IgD-negative memory B cell (primary cell): ENCODE measurements around the gene TNFRSF11A. TPM values are rescaled to one million over a fixed set of nuclear protein-coding genes. Genes with fewer than 3 reads are reported as not detected.

Experiments
- H3K27ac Mint-ChIP-seq, 3 donors: one replicate each; pipeline ENCODE4 v1.8.0; 2020 to 2022; ENCODE audit warnings: mild to moderate bottlenecking in 3 of 3, mixed read lengths in 3 of 3, moderate library complexity in 1 of 3
- H3K27me3 Mint-ChIP-seq: one replicate; pipeline ENCODE4 v1.8.0; 2021; ENCODE audit warnings: mixed read lengths
- H3K36me3 Mint-ChIP-seq: one replicate; pipeline ENCODE4 v1.8.0; 2020; ENCODE audit warnings: mild to moderate bottlenecking, mixed read lengths
- H3K4me1 Mint-ChIP-seq, 3 donors: one replicate each; pipeline ENCODE4 v1.8.0; 2020 to 2022; ENCODE audit warnings: mixed read lengths in 3 of 3, mild to moderate bottlenecking in 1 of 3
- H3K4me3 Mint-ChIP-seq, 4 donors: one replicate each; pipeline ENCODE4 v1.8.0; 2020 to 2022; ENCODE audit warnings: mild to moderate bottlenecking in 4 of 4, mixed read lengths in 4 of 4, moderate library complexity in 3 of 4
- H3K9me3 Mint-ChIP-seq, 3 donors: one replicate each; pipeline ENCODE4 v1.8.0; 2020 to 2021; ENCODE audit warnings: mixed read lengths in 3 of 3, mild to moderate bottlenecking in 1 of 3
- polyA plus RNA-seq: library from polyadenylated mRNA; unstranded; fragments of 300-500 nt; fragmentation: Illumina TruSeq; gene quantifications from one replicate; pipeline ENCODE4 v1.2.3, GENCODE V29; 2021

The TNFRSF11A gene
- not detected for polyA plus RNA-seq

DNA sequence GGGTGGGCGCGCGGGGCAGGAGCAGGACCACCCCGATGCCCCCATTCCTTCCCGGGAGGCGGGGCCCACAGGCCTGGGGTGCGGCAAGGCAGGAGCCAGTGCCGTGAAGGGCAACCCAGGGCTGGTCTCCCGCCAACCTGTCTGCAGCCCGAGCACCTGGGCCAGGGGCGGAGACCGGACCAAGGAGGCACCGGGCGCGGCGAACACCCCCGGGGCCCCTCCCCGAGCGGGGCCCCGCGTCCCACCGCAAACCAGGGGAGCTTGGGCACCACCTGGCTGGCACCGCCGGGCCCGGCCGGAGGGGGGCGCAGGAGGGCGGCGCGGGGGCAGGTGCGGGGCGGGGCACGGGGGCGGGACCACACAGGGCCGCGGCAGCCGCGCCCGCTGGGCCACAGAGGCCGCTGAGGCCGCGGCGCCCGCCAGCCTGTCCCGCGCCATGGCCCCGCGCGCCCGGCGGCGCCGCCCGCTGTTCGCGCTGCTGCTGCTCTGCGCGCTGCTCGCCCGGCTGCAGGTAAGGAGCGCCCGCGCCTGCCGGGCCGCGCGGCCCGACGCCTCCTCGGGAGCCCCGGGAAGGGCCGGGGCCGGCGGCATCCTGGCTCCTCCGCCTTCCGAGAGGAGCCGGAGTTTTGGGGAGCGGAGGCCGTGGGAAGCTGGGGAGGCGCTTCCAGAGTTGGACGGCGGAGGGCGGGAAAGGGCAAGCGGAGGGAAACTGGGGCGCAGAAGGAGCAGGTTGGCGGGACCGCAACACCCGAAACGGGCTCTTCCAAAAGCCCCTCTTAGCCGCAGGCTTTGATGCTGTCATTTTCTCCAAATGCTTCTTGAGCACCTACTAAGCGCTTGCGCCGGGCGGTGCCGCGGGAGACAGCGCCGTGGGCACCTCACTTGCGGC lies at the start of gene TNFRSF11A:
TSS of gene TNFRSF11A (plus strand) at position 394 of the 889 bp plus-strand sequence. CDS start at position 437, 43 bp downstream.
- Mint-ChIP-seq H3K27ac (peak within 1 kb of the TSS in 2 of 3 donors; percentile 14 to 68), H3K27me3 (peaks cover 46% of the 10 kb centered on the region), H3K4me1 (peaks cover 14 to 27% (median 18%) of the 10 kb centered on the region in 3 donors)

DNA sequence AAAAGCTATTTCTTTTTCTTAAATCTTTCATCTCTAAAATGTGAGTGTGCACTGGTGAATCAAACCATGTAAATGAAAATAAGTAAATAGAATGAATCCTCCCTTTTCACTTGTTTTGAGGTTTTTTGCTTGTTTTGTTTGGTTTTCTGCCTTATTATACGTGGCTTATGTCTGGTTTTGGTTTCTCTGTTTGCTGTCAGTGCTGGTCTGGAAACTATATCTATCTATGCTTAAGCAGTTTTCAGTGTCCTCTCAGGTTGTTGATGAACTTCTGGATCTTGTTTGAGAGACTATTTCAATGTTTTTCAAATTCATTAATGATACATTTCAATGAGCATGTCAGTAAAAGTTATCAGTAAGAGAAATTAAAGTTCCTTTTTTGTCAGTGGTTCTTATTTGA lies 48.1 kb upstream of the TNFRSF11A start:
- Mint-ChIP-seq H3K27me3 (no peaks in the 10 kb centered on the region), H3K36me3 (peaks cover 5% of the 10 kb centered on the region), H3K27ac (no peak overlapping the region), H3K4me3 (no peak overlapping the region), H3K9me3 (no peaks in the 10 kb centered on the region), H3K4me1 (peaks cover 2 to 3% (median 3%) of the 10 kb centered on the region in 3 donors)

More for the DNA sequence above, at the start of gene TNFRSF11A:
- H3K9me3 Mint-ChIP-seq = no peaks in the 10 kb centered on the region
- H3K4me3 Mint-ChIP-seq = peak within 1 kb of the TSS; percentile 81 to 88 (median 85)
- H3K36me3 Mint-ChIP-seq = peaks cover 2% of the 10 kb centered on the region

DNA sequence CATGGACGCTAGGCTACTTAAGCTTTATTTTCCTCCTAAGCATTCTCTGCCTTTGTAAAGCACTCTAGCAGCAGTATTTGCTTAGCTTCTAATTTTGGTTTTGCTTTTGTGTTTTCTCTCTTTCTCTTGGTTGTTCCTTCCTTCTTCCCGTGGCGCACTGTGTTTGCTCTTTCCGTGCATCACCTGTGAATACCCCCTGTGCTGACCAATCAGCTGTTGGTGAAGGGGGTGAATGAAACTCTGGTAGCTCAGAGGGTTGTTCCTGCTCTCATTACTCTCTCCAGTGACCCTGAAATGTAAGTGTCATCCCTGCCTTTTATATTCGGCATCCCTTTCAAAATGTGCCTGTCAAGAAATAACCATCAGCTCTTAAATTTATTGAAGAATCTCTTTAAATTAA lies 45.5 kb upstream of the TNFRSF11A start:
- Mint-ChIP-seq H3K27ac (peak overlapping the region in 1 of 3 donors; percentile 63), H3K4me3 (no peak overlapping the region), H3K4me1 (peaks cover 2 to 3% (median 3%) of the 10 kb centered on the region in 3 donors), H3K27me3 (no peaks in the 10 kb centered on the region), H3K9me3 (no peaks in the 10 kb centered on the region), H3K36me3 (peaks cover 5% of the 10 kb centered on the region)

DNA sequence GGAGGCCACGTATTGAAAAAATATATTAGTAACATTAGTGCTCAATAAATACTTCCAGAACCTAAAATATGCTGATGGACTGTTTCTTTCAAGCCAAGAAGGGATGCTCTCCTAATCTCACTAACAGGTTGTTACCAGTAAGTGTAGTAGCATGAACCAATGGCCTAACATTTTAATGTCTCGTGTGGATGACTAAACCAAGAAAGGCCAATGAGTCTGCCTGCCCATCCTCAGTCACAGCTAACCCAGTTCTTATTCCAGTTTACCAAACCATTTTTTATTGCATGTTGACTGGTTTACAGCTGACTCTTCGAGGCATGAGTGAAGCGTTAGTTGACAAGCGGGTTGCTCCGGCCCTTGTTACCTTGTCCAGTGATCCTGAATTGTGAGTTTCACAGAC lies 45.1 kb upstream of the TNFRSF11A start:
- H3K4me3 Mint-ChIP-seq = no peak overlapping the region
- peak overlapping the region in 1 of 3 donors; percentile 43 for H3K27ac Mint-ChIP-seq
- peaks cover 2 to 3% (median 3%) of the 10 kb centered on the region in 3 donors for H3K4me1 Mint-ChIP-seq
- H3K36me3 Mint-ChIP-seq = peaks cover 5% of the 10 kb centered on the region
- H3K9me3 Mint-ChIP-seq = no peaks in the 10 kb centered on the region
- no peaks in the 10 kb centered on the region for H3K27me3 Mint-ChIP-seq

DNA sequence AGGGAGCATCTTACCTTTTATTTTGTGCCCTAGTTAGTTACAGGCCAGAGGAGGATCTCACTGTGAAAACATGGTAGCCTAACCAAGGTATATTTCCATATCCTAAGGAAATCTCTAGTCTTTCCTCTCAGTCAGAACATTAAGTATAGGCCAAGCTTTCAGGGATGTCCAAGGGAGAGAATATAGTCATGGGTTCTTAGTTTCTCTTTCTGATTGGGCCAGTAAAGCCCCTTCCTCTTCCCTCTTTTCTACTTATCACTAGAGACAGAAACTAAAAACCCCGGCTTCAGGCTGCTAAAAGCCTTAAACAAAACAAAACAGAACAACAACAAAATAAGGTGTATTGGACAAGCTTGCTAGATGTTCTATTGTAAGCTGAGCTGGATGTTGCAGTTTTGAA lies 44.3 kb upstream of the TNFRSF11A start:
- Mint-ChIP-seq H3K4me3 (no peak overlapping the region), H3K27ac (no peak overlapping the region), H3K9me3 (no peaks in the 10 kb centered on the region), H3K36me3 (peaks cover 6% of the 10 kb centered on the region), H3K27me3 (no peaks in the 10 kb centered on the region), H3K4me1 (peaks cover 2 to 5% (median 3%) of the 10 kb centered on the region in 3 donors)

DNA sequence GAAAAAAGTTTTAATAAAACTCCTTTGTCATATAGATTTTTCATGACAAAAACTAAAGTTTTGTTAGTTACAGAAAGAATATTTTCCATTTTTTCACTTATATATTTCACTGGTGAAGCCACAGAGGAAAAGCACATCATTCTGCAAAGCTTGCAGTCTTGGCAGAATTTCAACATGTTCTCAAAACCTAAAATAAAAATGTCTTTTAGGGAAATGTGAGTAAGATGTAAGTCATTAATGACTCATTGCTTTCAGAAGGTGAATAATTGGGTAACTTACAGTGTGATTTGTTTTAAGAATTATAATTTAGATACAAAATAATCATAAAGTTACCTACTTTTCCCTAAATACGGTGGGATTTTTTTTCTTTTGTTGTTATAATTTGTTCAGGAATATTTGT lies 43.4 kb upstream of the TNFRSF11A start:
- no peak overlapping the region for H3K4me3 Mint-ChIP-seq
- no peak overlapping the region for H3K27ac Mint-ChIP-seq
- H3K36me3 Mint-ChIP-seq = peaks cover 8% of the 10 kb centered on the region
- H3K27me3 Mint-ChIP-seq = no peaks in the 10 kb centered on the region
- peaks cover 2 to 10% (median 3%) of the 10 kb centered on the region in 3 donors for H3K4me1 Mint-ChIP-seq
- no peaks in the 10 kb centered on the region for H3K9me3 Mint-ChIP-seq

DNA sequence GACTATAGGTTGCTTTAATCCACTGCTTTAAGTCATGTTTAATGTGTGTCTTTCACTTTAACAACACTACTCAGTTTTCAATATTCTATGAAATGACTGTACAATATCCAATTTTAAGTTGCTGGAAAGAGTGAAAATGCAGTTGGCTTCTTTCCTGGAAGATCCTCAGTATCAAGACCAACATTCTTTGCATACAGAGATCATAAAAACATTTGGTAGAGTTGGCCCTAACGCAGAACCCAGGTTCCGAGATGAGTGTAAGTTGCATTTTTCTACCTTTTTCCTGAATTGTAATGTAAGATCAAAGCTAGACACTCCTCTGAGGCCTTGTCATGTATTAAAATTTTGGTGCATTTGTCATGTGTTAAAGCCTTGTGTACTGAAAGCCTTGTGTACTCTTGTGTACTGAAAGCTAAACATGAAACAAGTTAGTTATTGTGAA lies 42.9 kb upstream of the TNFRSF11A start:
- no peak overlapping the region for H3K27ac Mint-ChIP-seq

DNA sequence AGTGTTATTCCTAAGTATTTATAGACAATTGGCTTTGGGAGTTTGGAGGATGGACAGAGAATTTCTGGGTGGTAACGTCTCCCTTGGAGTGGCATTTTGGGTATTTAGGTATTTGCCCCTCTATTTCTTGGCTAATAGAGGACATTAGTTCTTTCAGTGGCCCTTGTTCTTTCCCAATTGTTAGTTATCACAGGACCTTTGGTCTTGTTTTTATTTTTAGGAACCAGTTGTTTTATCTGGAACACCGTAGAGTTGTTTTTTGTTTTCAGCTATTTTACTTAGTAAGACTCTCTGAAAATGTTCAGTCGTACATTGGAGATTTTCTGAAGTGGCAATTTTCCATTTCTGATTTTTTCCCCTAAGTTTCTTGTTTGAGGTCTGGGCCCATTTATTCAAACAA lies 40.5 kb upstream of the TNFRSF11A start:
- Mint-ChIP-seq H3K27me3 (no peaks in the 10 kb centered on the region), H3K9me3 (no peaks in the 10 kb centered on the region), H3K36me3 (peaks cover 8% of the 10 kb centered on the region), H3K4me3 (no peak overlapping the region), H3K4me1 (peaks cover 14 to 31% (median 20%) of the 10 kb centered on the region in 3 donors), H3K27ac (no peak overlapping the region)

More for the DNA sequence above, 42.9 kb upstream of the TNFRSF11A start:
- H3K4me3 Mint-ChIP-seq = no peak overlapping the region
- peaks cover 2 to 10% (median 3%) of the 10 kb centered on the region in 3 donors for H3K4me1 Mint-ChIP-seq
- peaks cover 8% of the 10 kb centered on the region for H3K36me3 Mint-ChIP-seq
- no peaks in the 10 kb centered on the region for H3K9me3 Mint-ChIP-seq
- H3K27me3 Mint-ChIP-seq = no peaks in the 10 kb centered on the region

DNA sequence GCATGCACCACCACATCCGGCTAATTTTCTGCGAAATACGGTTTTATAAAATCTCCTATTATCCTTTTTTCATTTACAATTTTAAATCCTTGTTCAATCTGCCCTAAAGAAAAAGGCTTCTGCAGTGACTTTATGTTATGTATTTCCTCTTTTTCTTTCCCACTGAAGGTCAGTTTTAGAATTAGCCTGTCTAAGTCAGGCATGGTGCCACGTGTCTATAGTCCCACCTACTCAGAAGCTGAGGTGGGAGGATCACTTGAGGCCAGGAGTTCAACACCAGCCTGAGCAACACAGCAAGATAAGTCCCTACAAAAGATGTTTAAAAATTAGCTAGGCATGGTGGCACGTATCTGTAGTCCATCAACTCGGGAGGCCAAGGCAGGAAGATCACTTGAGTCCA lies 39.8 kb upstream of the TNFRSF11A start:
- no peaks in the 10 kb centered on the region for H3K27me3 Mint-ChIP-seq
- H3K4me3 Mint-ChIP-seq = no peak overlapping the region
- no peaks in the 10 kb centered on the region for H3K9me3 Mint-ChIP-seq
- H3K36me3 Mint-ChIP-seq = peaks cover 8% of the 10 kb centered on the region
- H3K27ac Mint-ChIP-seq = peak overlapping the region in 1 of 3 donors; percentile 34
- H3K4me1 Mint-ChIP-seq = peaks cover 15 to 31% (median 20%) of the 10 kb centered on the region in 3 donors

DNA sequence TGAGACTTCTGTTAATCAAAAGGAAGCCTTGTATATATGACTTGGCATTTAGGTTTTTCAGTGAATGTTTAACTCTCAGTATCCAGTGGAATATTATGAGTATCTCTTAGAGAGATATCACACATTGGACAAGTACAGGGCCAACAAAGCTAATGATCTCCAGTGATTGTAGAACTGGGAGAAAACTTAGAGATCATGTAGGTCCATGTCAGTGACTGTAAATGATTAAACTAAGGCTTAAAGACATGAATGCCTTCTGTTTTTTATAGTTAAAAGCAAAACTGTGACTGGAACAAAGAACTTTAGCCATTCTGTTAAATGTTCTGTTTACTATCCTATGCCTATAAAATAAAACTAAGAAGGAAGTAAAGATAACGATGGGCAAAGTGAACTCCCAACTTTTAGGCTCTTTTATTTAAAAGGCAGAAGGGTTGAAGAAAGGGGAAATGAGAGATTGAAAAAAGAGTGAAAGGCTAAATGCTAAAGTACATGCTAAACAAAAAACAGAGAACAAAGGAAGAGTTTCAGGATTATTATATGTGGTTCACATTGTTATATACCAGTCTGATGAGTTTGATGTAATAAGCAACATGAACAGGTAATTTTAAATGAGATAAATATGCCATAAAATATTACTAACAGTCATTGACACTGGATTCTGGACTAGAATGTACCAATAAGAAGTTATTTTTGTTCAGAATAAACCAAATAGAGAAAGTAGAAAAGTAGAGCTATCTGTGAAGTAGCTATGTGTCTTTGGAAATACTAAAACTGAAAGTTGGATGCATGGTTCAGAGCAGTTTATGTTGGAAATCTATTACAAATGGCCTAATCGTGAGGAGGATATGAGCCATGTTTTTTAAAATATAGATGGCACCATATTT lies 37.1 kb upstream of the TNFRSF11A start:
- Mint-ChIP-seq H3K36me3 (peaks cover 7% of the 10 kb centered on the region), H3K27ac (peak overlapping the region in 2 of 3 donors; percentile 3 to 16), H3K27me3 (no peaks in the 10 kb centered on the region), H3K4me3 (peak overlapping the region in 2 of 4 donors; percentile 1 to 75), H3K9me3 (no peaks in the 10 kb centered on the region), H3K4me1 (peaks cover 15 to 28% (median 17%) of the 10 kb centered on the region in 3 donors)

DNA sequence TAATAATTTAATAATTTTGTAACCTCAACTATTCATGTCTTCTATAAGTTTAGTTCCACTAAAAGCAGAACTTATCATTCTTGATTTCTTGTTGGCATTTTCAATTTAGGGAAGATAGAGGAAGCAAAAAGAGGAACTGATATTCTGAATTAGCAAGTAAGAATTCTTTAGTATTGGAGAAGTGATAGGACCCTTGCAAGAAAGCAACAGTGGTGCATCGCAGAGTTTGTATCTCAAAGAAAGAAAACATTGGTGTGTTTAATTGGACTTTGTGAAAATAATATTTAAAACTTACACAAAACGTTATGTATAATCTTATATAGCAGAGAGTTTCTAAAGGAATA lies 36.5 kb upstream of the TNFRSF11A start:
- Mint-ChIP-seq H3K4me1 (peaks cover 15 to 28% (median 17%) of the 10 kb centered on the region in 3 donors), H3K27ac (peak overlapping the region in 1 of 3 donors; percentile 3), H3K27me3 (no peaks in the 10 kb centered on the region), H3K4me3 (peak overlapping the region in 1 of 4 donors; percentile 19), H3K36me3 (peaks cover 7% of the 10 kb centered on the region), H3K9me3 (no peaks in the 10 kb centered on the region)

DNA sequence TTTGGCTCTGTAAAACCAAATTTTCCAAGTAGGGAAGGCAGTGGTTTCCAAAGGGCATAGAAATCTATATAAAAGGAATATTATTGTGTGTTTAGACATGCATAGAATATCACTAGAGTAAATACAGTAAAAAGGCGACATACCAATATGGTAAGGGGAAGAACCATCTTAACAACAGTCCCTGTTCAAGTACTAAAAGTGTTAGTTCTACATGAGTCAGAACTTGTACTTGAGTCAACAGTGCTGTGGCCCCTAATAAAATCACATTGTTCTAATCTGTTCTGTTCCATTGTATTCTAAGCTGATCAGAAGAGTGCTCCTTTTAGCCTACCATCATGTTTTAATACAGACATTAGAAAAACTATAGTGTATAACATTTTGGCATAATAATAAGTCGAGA lies 36.1 kb upstream of the TNFRSF11A start:
- Mint-ChIP-seq H3K4me3 (no peak overlapping the region), H3K27ac (no peak overlapping the region), H3K27me3 (no peaks in the 10 kb centered on the region), H3K36me3 (peaks cover 7% of the 10 kb centered on the region), H3K4me1 (peaks cover 15 to 28% (median 17%) of the 10 kb centered on the region in 3 donors), H3K9me3 (no peaks in the 10 kb centered on the region)

DNA sequence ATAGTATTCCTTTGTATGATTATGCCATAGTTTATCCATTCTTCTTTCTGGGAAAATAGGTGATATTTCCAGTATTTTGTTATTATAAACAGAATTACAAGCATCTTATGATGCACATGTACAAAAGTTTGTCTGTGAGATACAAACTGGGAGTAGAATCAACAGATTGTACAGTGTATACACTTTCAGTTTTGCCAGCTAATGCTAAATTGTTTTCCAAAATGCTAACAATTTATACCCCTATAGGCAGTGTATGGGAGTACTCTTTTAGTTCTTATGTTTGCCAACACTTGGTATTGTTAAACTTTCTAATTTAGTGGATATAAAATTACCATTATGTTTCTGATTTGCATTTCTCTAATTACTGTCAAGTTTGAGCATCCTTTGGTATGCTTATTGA lies 31.0 kb upstream of the TNFRSF11A start:
- Mint-ChIP-seq H3K27me3 (no peaks in the 10 kb centered on the region), H3K4me1 (peaks cover 10 to 17% (median 16%) of the 10 kb centered on the region in 3 donors), H3K36me3 (peaks cover 4% of the 10 kb centered on the region), H3K27ac (no peak overlapping the region), H3K9me3 (no peaks in the 10 kb centered on the region), H3K4me3 (no peak overlapping the region)

DNA sequence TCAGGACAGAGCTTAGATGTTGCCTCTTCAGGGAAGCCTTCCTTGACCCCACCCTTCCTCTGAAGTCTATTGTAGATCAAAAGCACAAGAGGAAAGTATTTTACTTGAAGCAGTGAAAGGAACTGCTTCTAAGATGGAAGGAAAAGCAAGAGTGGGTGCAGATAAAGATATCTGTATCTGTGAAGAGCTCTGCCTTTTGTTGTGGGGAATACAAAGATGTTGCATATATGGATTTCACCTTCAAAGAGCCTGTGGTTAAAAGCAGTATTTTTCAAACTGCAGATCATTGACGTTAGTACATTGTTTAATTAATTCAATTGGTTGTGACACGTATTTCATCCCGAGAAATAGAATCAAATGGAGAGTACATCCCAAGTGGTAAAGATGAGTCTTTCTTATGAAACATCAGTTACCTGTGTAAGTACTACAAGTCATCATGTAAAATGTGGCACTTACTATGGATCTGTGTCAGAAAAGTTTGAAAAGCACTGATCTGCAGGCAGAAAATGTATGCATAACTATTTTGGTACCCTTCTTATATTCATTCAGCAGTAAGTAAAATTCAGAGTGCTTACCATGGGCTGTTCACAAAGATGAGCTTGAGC lies 24.6 kb upstream of the TNFRSF11A start:
- Mint-ChIP-seq H3K9me3 (no peaks in the 10 kb centered on the region), H3K4me3 (no peak overlapping the region), H3K4me1 (peaks cover 8 to 12% (median 9%) of the 10 kb centered on the region in 3 donors), H3K27me3 (no peaks in the 10 kb centered on the region), H3K27ac (peak overlapping the region in 1 of 3 donors; percentile 21), H3K36me3 (peaks cover 16% of the 10 kb centered on the region)
